Measurements from ENCODE around the gene SH3BP5.

Gene SH3BP5

GRCh38 chr3:15333099-15333955 lies 941 bp upstream of the SH3BP5 start:
- ChIA-PET POLR2A (ENCODE audit: low non-redundant PET) (no interaction called here), CTCF (interaction anchor here (0.5 to 1.9 kb wide), 2 partner anchors 65 to 490 kb away, joined by 5 to 7 read pairs; no protein-coding TSS in a partner anchor)
- DNase-seq (ENCODE audit: low spot score): no peak
- TF ChIP-seq, protein P1, sequence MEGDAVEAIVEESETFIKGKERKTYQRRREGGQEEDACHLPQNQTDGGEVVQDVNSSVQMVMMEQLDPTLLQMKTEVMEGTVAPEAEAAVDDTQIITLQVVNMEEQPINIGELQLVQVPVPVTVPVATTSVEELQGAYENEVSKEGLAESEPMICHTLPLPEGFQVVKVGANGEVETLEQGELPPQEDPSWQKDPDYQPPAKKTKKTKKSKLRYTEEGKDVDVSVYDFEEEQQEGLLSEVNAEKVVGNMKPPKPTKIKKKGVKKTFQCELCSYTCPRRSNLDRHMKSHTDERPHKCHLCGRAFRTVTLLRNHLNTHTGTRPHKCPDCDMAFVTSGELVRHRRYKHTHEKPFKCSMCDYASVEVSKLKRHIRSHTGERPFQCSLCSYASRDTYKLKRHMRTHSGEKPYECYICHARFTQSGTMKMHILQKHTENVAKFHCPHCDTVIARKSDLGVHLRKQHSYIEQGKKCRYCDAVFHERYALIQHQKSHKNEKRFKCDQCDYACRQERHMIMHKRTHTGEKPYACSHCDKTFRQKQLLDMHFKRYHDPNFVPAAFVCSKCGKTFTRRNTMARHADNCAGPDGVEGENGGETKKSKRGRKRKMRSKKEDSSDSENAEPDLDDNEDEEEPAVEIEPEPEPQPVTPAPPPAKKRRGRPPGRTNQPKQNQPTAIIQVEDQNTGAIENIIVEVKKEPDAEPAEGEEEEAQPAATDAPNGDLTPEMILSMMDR (conservative IDR thresholded peaks at IDR 0.05; ENCODE audit: low read depth): no peak
- H3K27ac ChIP-seq: no peak overlapping the region

GRCh38 chr3:15331606-15332404 lies 581 bp downstream of the SH3BP5 start:
- TF ChIP-seq, protein P1 (conservative IDR thresholded peaks at IDR 0.05; ENCODE audit: low read depth): no peak
- DNase-seq (ENCODE audit: low spot score): no peak
- H3K27ac ChIP-seq: peak overlapping the region; percentile 51
- ChIA-PET CTCF (interaction anchor here (0.7 to 1.9 kb wide), 3 partner anchors 11 to 64 kb away, joined by 3 to 7 read pairs (median 3); no protein-coding TSS in a partner anchor), POLR2A (ENCODE audit: low non-redundant PET) (no interaction called here)

DNA sequence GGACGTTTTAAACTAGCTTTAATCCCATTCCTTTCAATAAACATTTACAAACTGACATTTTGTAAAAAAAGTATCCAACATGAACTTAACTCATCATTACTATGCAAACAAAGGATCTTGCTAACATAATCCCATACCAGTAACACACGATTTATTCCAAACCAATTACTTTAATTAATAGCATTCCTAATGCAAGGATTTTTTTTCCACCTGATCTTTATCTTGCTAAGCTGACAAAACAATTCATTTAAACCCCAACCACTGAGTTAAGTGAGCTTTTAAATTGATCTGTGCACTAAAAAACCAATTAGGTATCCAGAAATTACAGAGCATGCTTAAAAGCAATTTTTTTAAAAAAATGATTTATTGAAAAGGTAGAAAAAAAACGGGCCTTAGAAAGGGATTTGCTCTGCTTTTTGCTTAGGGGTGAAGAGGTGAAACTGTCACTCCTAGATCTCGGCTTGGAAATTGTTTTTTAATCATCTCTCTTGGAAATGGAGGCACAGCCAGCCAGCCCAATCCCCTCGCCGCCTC lies 1.2 kb downstream of the SH3BP5 start:
- ChIA-PET POLR2A (ENCODE audit: low non-redundant PET) (no interaction called here), CTCF (interaction anchor here (0.7 to 1.2 kb wide), 3 partner anchors 11 to 63 kb away, joined by 3 to 4 read pairs (median 3); no protein-coding TSS in a partner anchor)
- DNase-seq (ENCODE audit: low spot score): no peak
- 0 out of 2 replicates have a peak overlapping the region, but pooled peaks have one; percentile 51 for H3K27ac ChIP-seq
- TF ChIP-seq, protein P1 (conservative IDR thresholded peaks at IDR 0.05; ENCODE audit: low read depth): no peak

GRCh38 chr3:15330031-15330596 lies 2.3 kb downstream of the SH3BP5 start:
- no peak overlapping the region for H3K27ac ChIP-seq
- POLR2A ChIA-PET (ENCODE audit: low non-redundant PET): no interaction called here
- DNase-seq (ENCODE audit: low spot score): no peak
- TF ChIP-seq, protein P1 (conservative IDR thresholded peaks at IDR 0.05; ENCODE audit: low read depth): no peak
- CTCF ChIA-PET: interaction anchor here (0.7 to 1.2 kb wide), 3 partner anchors 25 to 62 kb away, joined by 3 read pairs; no protein-coding TSS in a partner anchor

- ChIA-PET CTCF (interaction anchor here (0.7 to 1.1 kb wide), 2 partner anchors 26 to 51 kb away, joined by 3 read pairs; no protein-coding TSS in a partner anchor), POLR2A (ENCODE audit: low non-redundant PET) (no interaction called here)
- TF ChIP-seq, protein P1 (conservative IDR thresholded peaks at IDR 0.05; ENCODE audit: low read depth): no peak
Observed at GRCh38 chr3:15329046-15330005, 3.1 kb downstream of the SH3BP5 start.

More at GRCh38 chr3:15329046-15330005, 3.1 kb downstream of the SH3BP5 start:
- no peak for DNase-seq (ENCODE audit: low spot score)
- no peak overlapping the region for H3K27ac ChIP-seq
